Middle frontal gyrus (tissue), 1 donor: ENCODE data around the gene XYLT1.

Experiments
- DNase-seq: peaks from one replicate; pipeline ENCODE4 v3.0.0-alpha.2; 2015; ENCODE audit warnings: low spot score; ENCODE audit errors: extremely low spot score

Gene XYLT1

DNA sequence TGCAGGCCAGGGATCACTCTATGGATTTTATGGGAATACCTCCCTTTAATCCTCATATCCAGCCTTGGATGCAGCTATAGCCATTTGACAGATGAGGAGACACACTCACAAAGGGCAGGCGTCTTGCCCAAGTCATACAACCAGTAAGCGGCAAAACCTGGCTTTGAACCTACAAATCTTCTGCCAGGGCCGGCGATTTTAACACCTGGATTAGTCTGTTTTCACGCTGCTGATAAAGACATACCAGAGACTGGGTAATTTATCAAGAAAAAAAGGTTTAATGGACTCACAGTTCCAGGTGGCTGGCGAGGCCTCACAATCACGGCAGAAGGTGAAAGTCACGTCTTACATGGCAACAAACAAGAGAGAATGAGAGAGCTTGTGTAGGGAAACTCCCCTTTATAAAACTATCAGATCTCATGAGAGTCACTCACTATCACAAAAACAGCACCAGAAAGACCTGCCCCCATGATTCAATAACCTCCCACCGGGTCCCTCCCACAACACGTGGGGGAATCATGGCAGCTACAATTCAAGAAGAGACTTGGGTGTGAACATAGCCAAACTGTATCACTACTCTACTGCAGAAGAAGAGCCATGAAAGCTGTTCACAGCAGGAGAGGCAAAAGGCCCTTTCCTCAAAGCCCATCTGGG, 67.5 kb downstream of the XYLT1 start:
- DNase-seq, result no peak

DNA sequence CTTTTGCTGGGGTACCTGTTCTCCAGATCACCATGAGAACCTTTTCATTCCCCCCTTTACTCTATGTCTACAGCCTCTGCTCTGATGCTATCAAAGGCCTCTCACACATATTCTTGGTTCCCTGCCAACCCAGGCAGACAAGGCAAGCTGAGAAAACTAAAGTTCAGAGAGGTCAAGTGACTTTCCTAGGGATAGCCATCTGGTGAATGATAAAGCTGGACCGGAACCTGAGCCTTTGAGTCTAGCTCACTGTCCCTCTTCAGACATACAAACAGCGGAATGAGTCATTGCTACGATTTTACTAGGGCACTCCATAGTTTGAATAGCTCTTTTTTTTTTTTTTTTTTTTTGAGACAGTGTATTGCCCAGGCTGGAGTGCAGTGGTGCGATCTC, 73.3 kb downstream of the XYLT1 start:
- no peak for DNase-seq

DNA sequence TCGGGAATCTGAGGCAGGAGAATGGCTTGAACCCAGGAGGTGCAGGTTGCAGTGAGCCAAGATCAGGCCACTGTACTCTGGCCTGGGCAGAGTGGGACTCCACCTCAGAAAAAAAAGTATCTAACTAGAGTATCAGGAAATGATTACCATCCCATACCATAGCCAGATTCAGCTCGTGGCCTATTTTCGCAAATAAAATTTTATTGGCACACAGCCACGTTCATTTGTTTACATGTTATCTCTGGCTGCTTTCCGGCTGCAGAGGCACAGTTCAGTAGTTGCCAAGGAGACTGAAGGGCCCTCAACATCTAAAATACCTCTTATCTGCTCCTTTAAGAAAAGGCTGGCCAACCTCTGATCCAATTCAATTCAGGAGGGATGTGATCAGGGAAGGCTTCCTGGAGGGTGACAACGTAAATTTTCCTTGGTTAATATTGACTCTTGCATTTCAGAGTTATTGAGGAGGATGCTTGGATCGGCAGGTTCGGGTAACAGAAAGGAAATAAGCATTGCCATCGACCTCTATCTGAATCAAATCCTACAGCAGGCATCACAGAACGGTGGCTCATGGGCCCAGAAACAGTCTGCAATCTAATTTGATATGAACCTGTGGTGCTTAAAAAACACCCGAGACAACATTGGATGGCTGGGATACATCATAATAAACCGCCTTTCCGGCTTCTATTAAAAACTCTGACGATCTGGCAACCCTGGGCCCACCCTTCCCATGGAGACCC, 73.8 kb downstream of the XYLT1 start:
- DNase-seq, result no peak

DNA sequence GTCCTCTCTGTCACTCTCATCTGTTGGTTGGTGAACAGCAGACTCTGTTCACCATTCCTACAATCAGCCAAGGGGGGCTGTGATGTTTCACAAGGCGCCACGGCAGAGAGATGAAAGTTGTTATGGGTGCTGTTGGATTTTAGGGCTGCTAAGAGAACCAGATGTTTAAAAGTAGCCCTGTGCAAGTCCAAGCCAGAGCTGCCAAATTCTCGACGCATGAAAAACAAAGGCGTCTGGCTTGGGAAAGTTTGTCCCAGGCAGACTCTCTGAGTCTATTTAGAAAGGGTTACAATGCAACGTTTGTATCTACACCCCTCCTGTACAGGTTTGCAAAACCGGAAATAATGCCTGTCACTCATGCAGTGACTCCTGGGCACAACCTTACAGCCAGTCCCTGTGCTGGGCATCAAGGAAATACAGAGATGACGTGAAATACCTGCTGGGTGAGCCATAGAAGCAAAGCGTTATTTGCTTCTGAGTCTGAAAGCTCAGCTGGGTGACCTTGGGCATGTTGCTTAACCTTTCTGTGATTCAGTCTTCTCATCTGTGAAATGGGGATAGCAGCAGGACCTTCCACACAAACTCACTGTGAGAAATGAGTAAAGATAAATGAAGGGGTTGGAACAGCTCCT, 74.8 kb downstream of the XYLT1 start:
- DNase-seq, result no peak

DNA sequence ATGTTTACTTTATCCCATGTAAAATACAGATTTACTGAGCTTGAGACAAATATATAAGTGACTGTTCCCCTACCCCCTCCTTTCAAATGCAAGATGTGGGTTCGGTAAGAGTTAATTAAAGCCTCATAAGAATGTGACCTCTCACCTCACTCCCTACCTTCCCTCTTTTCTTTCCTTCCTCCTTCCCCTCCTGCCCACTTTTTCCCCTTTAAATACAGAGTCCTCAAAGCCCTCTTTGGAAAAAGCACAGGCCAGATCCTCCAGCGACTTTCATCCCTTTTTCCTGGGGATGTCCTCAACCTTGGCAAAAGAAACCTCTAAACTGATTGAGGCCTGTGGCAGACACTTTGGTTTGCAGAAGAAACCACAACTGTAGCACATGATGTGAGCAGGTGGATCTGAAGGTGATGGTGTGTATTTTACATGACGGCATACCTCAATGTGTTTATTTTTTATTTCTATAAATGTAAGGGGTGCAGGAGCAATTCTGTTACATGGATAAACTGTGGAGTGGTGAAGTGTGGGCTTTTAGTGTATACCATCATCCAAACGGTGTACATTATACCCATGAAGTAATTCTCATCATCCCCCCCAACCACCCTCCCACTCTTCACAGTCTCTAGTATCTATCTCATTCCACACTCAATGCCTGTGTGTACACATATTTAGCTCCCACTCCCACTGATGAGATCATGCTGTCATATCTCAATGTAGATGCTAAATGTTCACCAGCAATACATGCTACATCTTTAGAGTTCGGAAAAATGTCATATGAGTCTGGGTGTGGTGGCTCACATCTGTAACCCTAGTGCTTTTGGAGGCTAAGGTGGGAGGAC, 77.7 kb downstream of the XYLT1 start:
- no peak for DNase-seq

DNA sequence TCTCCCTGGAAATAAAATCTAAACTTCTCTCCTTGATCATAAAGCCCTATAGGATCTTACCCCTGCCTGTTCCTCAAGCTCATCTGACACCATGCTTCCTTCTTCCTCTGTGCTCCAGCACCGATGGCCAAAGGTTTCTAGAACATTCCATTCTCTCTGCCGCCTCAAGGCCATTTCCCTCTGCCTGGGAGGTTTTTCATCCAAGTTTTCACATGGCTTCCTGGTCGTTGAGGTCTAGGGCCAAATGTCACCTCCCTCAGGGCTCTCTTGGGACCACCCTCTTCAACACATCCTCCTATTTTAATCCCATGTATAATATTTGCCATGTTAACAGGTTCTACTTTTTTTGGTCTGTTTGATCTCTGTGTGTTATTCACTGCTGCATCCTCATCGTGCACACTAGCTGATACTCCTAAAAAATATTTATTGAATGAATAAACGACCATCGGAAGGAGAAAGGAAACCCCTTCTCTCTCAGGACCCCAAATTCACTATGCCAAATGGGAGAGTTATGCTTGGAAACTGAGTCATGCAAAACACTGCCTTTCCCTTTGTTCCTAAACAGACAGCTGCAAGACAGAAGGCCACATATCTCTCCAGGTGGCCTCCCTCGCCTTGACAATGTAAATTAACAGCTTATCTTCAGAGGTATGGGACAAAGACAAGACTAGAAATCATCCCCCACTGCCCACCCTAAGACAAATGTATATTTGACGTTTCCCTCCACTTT, 78.5 kb downstream of the XYLT1 start:
- DNase-seq, result no peak

DNA sequence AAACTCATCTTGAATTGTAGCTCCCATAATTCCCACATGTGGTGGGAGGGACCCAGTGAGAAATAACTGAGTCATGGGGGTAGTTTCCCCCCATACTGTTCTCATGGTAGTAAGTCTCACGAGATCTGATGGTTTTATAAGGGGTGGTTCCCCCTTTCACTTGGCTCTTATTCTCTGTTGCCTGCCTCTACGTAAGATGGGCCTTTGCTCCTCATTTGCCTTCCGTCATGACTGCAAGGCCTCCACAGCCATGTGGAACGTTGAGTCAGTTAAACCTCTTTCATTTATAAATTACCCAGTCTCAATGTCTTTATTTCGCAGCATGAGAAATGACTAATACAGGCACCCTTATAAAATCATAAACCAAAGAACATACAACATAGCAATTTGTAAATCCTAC, 79.0 kb downstream of the XYLT1 start:
- DNase-seq, result no peak

DNA sequence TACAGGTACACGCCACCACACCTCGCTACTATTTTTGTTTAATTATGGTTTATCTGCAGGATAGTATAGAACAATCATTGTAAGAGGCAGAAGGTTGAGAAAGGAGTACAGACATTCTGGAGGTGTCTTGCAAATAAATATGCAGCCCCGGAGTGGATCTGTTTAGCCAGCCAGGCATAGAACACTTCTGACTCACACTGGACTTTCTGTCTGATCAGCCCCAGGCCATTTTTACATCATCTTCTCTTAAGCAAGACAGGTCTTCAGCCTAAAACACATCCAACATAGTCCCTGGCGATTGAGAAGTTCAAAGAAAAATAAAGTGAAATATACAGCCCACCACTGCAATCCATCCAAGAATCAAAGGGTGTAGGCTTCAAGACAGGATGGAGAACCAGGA, 81.4 kb downstream of the XYLT1 start:
- DNase-seq, result no peak

DNA sequence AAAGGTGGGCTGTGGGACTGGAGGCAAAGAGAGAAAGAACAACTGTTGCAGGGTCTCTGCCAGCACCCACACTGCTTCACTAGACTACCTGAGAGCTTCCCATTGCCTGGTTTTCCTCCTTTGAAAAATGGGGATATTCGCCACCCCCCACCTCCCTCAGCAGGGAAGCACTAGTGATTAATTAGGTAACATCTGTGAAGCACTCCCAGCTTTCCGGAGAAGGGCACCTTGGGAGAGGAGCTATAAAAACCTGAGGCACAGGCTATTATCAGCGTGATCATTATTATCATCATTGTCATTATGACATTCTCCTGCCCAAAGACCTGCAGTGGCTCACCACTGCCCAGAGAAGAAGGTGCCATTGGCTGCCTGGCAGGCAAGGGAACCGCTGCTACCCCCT, 83.5 kb downstream of the XYLT1 start:
- DNase-seq, result no peak

DNA sequence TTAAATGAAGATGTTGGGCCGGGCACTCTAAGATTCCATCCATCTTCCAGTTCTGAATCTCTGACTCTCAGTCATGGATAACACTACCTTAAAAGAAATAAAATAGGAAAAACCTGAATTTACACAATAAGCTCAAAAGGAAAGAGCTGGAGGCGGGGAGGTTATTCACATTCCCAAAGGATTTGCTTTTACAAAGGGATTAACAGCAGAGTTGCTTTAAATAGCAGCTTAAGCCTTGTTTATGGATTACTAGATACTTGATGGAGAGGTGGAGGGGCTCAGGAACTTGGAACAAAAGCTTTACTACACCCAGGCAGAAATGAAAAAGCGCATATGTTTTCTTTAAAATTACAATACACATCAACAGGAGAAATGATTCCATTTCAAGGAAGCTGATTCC, 84.5 kb downstream of the XYLT1 start:
- DNase-seq, result no peak

DNA sequence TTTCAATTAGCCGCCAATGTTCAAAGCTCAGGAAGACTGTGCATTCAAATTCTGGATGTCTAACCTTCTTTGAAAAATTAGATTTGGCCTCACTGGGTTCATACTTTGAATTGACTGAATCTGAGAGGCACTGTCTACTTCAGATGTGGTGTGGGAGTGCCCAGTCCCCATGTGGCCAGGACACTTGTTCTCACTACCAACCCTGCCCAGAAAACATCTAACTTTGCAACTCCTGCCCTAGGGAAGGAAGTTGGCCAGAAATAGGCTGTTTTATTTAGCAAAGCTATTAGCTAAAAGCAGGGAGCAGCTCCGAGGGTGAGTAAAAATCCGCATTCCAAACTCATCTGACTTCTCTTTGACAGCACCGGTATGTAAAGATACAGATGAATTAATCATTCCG, 86.3 kb downstream of the XYLT1 start:
- DNase-seq, result no peak

DNA sequence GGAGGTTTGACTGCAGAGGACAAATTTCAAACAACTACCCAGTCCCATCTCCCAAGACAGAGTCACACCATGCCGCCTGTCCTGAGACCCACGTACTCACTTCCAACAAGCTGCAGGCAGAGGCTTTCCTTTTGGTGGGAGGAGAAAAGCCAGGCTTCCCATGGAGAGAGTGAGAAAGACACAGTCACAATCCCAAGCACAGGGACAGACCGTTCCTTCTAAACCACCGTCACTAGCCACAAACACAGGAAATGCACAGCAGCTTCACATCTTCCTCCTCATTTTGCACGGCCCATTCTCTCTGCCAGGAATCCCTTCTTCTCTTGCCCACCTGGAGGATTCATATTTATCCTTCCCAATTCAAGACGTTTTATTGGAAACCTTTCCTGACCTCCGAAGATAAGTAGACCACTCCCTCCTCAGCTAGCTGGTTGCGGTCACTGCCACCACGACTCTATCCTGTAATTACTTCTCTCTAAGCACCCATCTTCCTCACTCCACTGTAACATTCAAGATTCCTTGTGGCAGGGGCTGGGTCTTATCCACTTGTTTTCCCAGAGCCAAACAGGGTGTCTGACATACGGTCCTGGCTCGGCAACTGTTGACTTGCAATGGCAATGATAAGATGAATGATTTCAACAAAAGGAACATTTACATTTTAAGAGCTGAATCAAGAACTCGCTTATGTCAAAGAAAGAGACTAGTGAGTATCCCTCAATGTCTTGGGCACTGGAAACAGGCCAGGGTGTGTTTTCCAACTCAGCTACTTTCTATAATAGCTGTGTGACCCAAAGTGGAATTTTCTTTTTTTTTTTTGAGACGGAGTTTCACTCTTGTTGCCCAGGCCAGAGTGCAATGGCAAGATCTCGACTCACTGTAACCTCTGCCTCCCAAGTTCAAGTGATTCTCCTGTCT, 87.6 kb downstream of the XYLT1 start:
- DNase-seq, result no peak

DNA sequence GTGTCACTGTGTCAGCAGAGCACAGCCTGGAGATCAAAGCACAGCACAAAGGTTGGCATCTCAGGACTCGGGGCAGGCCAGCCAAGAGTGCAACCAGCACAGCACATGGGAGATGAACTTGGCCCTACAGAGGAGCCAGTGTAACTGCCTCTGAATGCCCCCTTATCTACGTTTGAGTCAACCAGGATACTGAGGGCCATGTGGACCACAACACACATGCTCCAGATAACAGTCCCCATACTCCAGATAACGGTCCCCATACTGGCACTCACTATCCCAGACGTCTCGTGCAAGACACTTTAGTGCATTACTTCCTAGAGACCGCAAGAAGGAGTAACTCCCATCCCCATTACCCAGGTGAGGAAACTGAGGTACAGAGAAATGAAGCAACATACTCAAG, 88.2 kb downstream of the XYLT1 start:
- no peak for DNase-seq

DNA sequence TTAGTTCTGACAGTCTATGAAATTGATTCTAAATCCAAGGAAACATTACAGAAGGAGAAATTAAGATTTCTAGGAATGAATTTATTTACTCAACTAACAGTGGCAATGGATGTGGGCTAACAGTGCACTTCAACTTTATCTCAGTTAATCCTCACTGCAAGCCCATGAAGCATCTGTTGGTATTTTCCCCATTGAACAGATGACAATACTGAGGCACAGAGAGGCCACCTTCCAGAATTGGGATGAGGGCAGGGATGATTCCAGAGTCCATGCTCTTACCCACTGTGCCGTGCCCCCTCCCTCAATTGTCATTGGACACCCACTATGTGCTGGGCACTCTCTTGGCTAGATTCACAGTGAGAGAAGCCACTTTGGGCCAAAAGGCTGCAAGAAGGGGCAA, 89.0 kb downstream of the XYLT1 start:
- DNase-seq, result no peak

DNA sequence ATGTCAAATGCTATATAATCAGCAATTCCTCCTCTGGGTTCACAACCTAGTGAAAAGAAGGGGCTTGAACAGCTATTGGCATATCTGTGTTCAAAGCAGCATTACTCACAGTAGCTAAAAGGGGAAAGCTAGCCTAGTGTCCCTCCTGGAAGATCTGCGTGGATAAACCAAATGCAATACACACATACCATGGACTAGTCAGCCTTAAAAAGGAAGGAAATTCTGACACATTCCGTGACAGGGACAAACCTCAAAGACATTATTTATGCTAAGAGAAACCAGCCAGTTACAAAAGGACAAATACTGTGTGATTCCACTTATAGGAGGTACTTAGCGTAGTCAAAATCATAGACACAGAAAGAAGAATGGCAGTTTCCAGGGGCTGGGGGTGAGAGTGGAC, 90.1 kb downstream of the XYLT1 start:
- DNase-seq, result no peak

DNA sequence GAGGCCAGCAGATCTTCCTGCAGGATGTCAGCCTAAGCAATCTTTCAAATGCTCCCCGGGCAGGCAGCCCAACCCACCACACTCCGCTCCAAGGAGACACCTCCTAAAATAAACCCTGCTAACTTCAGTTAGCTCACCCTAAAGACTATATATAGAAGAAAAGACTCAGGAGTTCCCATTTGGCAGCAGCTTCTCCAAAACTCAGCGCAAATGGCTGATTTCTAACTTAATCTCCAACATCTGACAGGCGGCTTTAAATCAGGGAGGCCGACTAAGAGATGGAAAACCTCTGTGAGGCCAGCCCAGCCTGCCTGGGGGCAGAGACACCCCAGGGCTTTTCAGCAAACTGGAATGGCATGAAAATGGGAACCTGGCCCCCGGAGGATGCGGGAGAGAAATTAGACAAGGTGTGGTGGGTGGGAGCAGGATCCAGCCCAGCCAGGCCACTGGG, 91.6 kb downstream of the XYLT1 start:
- DNase-seq, result peak; percentile 27

DNA sequence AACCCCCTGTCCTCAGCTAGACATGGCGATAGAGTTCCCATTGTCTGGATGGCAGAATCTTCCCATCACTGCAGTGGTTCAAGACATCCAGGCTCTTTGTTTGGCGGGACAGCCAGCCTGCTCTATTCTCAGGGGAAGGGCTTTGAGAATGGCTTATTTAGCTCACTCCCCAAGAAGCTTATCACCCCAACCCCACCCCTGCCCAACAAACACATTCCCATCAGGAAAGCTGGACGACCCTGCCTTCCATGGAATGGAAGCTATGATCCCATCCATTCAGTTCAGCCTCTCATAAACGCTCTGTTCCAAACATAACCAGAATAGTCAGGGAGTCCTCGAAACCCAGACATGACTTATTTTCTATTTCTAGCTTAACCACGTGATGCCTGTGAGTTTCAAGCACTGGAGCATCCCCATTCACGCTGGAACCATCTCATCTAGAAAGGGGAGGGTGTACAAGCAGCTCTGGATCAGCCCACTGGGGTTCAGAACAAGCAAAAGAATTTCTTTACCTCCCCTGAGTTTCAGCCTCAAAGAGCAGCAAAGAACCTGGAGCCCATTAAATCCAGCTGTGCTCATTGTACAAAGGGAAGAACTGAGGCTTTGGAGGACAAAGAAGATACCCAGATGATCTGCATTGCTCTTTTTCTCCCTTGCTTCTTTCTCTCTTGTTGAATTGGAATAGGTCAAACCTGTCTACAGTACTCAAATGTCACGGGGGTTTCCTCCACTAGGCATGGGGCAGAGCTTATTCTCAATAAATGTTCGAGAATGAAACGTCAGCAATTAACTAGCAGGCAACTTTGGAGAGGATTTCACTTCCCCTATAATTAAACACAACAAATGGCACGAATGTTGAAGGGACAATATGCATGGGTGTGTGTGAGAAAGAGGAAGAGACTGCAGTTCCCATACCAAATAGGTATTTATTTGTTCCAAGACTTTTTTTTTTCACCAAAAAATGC, 93.1 kb downstream of the XYLT1 start:
- peak; percentile 11 for DNase-seq

DNA sequence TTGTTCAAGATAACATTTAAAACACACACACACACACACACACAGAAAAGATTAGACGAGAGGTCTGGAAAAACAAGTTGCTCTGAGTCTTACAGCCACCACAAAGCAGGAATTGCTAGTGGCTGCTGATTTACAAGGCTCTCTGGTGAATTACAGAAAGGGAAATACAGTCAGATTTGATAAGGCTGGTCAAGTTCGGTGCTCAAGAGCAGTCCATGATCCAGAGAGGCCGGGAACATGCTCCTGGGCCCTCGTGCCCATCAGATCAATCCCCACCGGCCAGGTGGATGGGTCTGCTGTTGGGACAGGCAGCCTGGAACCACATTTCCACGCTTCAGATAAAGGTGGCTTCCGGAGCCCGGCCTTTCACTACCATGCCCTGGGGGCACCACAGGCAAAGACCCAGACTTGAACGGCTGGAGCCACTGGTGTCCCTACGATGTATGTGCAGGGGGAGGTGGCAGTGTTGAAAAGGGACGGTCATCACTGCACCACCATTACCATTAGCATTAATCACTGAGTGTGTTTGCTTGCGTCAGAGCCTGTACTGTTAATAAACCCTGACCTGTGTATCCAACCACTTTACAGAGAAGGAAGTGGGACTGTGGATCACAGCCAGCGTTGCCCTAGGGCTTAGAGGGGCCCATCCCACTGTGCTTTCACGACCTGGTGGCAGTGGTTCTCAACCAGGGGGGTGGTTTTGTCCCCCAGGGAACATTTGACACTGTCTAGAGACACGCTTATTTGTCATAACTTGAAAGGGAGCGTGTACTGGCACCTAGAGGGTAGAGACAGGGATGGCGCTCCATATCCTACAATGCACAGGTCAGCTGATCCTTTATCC, 95.1 kb downstream of the XYLT1 start:
- DNase-seq, result no peak
